ENCODE data around the gene PALM.
"Not testable (repeated sequence)": the region's sequence is repeated elsewhere in the genome, so short reads cannot be mapped to it uniquely, and the experiment has no call there.

Gene PALM

GRCh38 chr19:734716-735115 lies 26.0 kb downstream of the PALM start:
- Histone ChIP-seq H3K9me3 (ENCODE audit: control insufficient read depth, insufficient read depth, low read length) (no peaks in the 10 kb centered on the region), H3K27me3 (ENCODE audit: control insufficient read depth, insufficient read depth, low read length) (no peaks in the 10 kb centered on the region), H3K4me1 (ENCODE audit: control insufficient read depth, insufficient read depth, low read length) (no peaks in the 10 kb centered on the region), H3K36me3 (ENCODE audit: control insufficient read depth, insufficient read depth, low read length) (no peaks in the 10 kb centered on the region), H3K4me3 (ENCODE audit: low read length) (no peak overlapping the region), H3K27ac (ENCODE audit: low read length) (no peak overlapping the region)
- WGBS (ENCODE audit: insufficient coverage, insufficient read length) = no CpG with 5 or more reads among the region's 13 CpGs
- DNase-seq (ENCODE audit: low read depth, low spot score) = no peak

- Histone ChIP-seq H3K9me3 (ENCODE audit: control insufficient read depth, insufficient read depth, low read length) (no peaks in the 10 kb centered on the region), H3K27me3 (ENCODE audit: control insufficient read depth, insufficient read depth, low read length) (no peaks in the 10 kb centered on the region), H3K27ac (ENCODE audit: low read length) (no peak overlapping the region), H3K4me3 (ENCODE audit: low read length) (no peak overlapping the region), H3K4me1 (ENCODE audit: control insufficient read depth, insufficient read depth, low read length) (no peaks in the 10 kb centered on the region), H3K36me3 (ENCODE audit: control insufficient read depth, insufficient read depth, low read length) (no peaks in the 10 kb centered on the region)
- WGBS (ENCODE audit: insufficient coverage, insufficient read length) = no CpG with 5 or more reads among the region's 32 CpGs
- DNase-seq (ENCODE audit: low read depth, low spot score) = no peak
Measured at GRCh38 chr19:736125-736524, 27.4 kb downstream of the PALM start.

GRCh38 chr19:737591-738093 lies 28.9 kb downstream of the PALM start:
- no peaks in the 10 kb centered on the region for H3K4me1 ChIP-seq (ENCODE audit: control insufficient read depth, insufficient read depth, low read length)
- DNase-seq (ENCODE audit: low read depth, low spot score) = peak; percentile 58
- no peak overlapping the region for H3K4me3 ChIP-seq (ENCODE audit: low read length)
- H3K9me3 ChIP-seq (ENCODE audit: control insufficient read depth, insufficient read depth, low read length) = no peaks in the 10 kb centered on the region
- no peaks in the 10 kb centered on the region for H3K36me3 ChIP-seq (ENCODE audit: control insufficient read depth, insufficient read depth, low read length)
- WGBS (ENCODE audit: insufficient coverage, insufficient read length) = no CpG with 5 or more reads among the region's 22 CpGs
- no peak overlapping the region for H3K27ac ChIP-seq (ENCODE audit: low read length)
- H3K27me3 ChIP-seq (ENCODE audit: control insufficient read depth, insufficient read depth, low read length) = no peaks in the 10 kb centered on the region

- Histone ChIP-seq H3K9me3 (ENCODE audit: control insufficient read depth, insufficient read depth, low read length) (no peaks in the 10 kb centered on the region), H3K4me3 (ENCODE audit: low read length) (no peak overlapping the region), H3K27me3 (ENCODE audit: control insufficient read depth, insufficient read depth, low read length) (no peaks in the 10 kb centered on the region), H3K4me1 (ENCODE audit: control insufficient read depth, insufficient read depth, low read length) (no peaks in the 10 kb centered on the region), H3K27ac (ENCODE audit: low read length) (no peak overlapping the region), H3K36me3 (ENCODE audit: control insufficient read depth, insufficient read depth, low read length) (no peaks in the 10 kb centered on the region)
- WGBS (ENCODE audit: insufficient coverage, insufficient read length) = no CpG with 5 or more reads among the region's 23 CpGs
- no peak for DNase-seq (ENCODE audit: low read depth, low spot score)
Measured at GRCh38 chr19:738509-739128, 29.9 kb downstream of the PALM start.

GRCh38 chr19:739998-740715 lies 31.4 kb downstream of the PALM start:
- H3K9me3 ChIP-seq (ENCODE audit: control insufficient read depth, insufficient read depth, low read length) = no peaks in the 10 kb centered on the region
- no CpG with 5 or more reads among the region's 36 CpGs for WGBS (ENCODE audit: insufficient coverage, insufficient read length)
- no peaks in the 10 kb centered on the region for H3K27me3 ChIP-seq (ENCODE audit: control insufficient read depth, insufficient read depth, low read length)
- H3K4me3 ChIP-seq (ENCODE audit: low read length) = no peak overlapping the region
- H3K27ac ChIP-seq (ENCODE audit: low read length) = no peak overlapping the region
- no peaks in the 10 kb centered on the region for H3K4me1 ChIP-seq (ENCODE audit: control insufficient read depth, insufficient read depth, low read length)
- no peaks in the 10 kb centered on the region for H3K36me3 ChIP-seq (ENCODE audit: control insufficient read depth, insufficient read depth, low read length)
- DNase-seq (ENCODE audit: low read depth, low spot score) = no peak

- not testable (repeated sequence) for DNase-seq (ENCODE audit: low read depth, low spot score); H3K36me3 ChIP-seq (ENCODE audit: control insufficient read depth, insufficient read depth, low read length); H3K27me3 ChIP-seq (ENCODE audit: control insufficient read depth, insufficient read depth, low read length); H3K4me1 ChIP-seq (ENCODE audit: control insufficient read depth, insufficient read depth, low read length); H3K27ac ChIP-seq (ENCODE audit: low read length); H3K4me3 ChIP-seq (ENCODE audit: low read length); H3K9me3 ChIP-seq (ENCODE audit: control insufficient read depth, insufficient read depth, low read length)
- WGBS (ENCODE audit: insufficient coverage, insufficient read length) = no CpG with 5 or more reads among the region's 16 CpGs
Measured at GRCh38 chr19:740816-741505, 32.2 kb downstream of the PALM start.

- no peaks in the 10 kb centered on the region for H3K9me3 ChIP-seq (ENCODE audit: control insufficient read depth, insufficient read depth, low read length)
- no peaks in the 10 kb centered on the region for H3K4me1 ChIP-seq (ENCODE audit: control insufficient read depth, insufficient read depth, low read length)
- H3K4me3 ChIP-seq (ENCODE audit: low read length) = no peak overlapping the region
- H3K27me3 ChIP-seq (ENCODE audit: control insufficient read depth, insufficient read depth, low read length) = no peaks in the 10 kb centered on the region
- no peak overlapping the region for H3K27ac ChIP-seq (ENCODE audit: low read length)
- no CpG with 5 or more reads among the region's 19 CpGs for WGBS (ENCODE audit: insufficient coverage, insufficient read length)
- H3K36me3 ChIP-seq (ENCODE audit: control insufficient read depth, insufficient read depth, low read length) = no peaks in the 10 kb centered on the region
- peak; percentile 47 for DNase-seq (ENCODE audit: low read depth, low spot score)
Measured at GRCh38 chr19:741506-742131, 32.9 kb downstream of the PALM start.

GRCh38 chr19:742540-743075 lies 33.9 kb downstream of the PALM start:
- Histone ChIP-seq H3K27ac (ENCODE audit: low read length) (no peak overlapping the region), H3K36me3 (ENCODE audit: control insufficient read depth, insufficient read depth, low read length) (no peaks in the 10 kb centered on the region), H3K27me3 (ENCODE audit: control insufficient read depth, insufficient read depth, low read length) (no peaks in the 10 kb centered on the region), H3K4me1 (ENCODE audit: control insufficient read depth, insufficient read depth, low read length) (no peaks in the 10 kb centered on the region), H3K9me3 (ENCODE audit: control insufficient read depth, insufficient read depth, low read length) (no peaks in the 10 kb centered on the region), H3K4me3 (ENCODE audit: low read length) (no peak overlapping the region)
- WGBS (ENCODE audit: insufficient coverage, insufficient read length) = no CpG with 5 or more reads among the region's 24 CpGs
- DNase-seq (ENCODE audit: low read depth, low spot score) = no peak

- H3K9me3 ChIP-seq (ENCODE audit: control insufficient read depth, insufficient read depth, low read length) = no peaks in the 10 kb centered on the region
- no peaks in the 10 kb centered on the region for H3K36me3 ChIP-seq (ENCODE audit: control insufficient read depth, insufficient read depth, low read length)
- no peak for DNase-seq (ENCODE audit: low read depth, low spot score)
- H3K27me3 ChIP-seq (ENCODE audit: control insufficient read depth, insufficient read depth, low read length) = no peaks in the 10 kb centered on the region
- H3K27ac ChIP-seq (ENCODE audit: low read length) = no peak overlapping the region
- H3K4me3 ChIP-seq (ENCODE audit: low read length) = no peak overlapping the region
- no peaks in the 10 kb centered on the region for H3K4me1 ChIP-seq (ENCODE audit: control insufficient read depth, insufficient read depth, low read length)
- no CpG with 5 or more reads among the region's 13 CpGs for WGBS (ENCODE audit: insufficient coverage, insufficient read length)
Measured at GRCh38 chr19:743168-743687, 34.5 kb downstream of the PALM start.

GRCh38 chr19:745138-745537 lies 36.4 kb downstream of the PALM start:
- not testable (repeated sequence) for H3K9me3 ChIP-seq (ENCODE audit: control insufficient read depth, insufficient read depth, low read length); H3K27ac ChIP-seq (ENCODE audit: low read length); H3K4me3 ChIP-seq (ENCODE audit: low read length); H3K27me3 ChIP-seq (ENCODE audit: control insufficient read depth, insufficient read depth, low read length); H3K36me3 ChIP-seq (ENCODE audit: control insufficient read depth, insufficient read depth, low read length); DNase-seq (ENCODE audit: low read depth, low spot score); H3K4me1 ChIP-seq (ENCODE audit: control insufficient read depth, insufficient read depth, low read length)
- whole genome bisulfite sequencing (ENCODE audit: insufficient coverage, insufficient read length) = no CpG with 5 or more reads among the region's 7 CpGs
